ENCODE results near the gene STAM.

Gene STAM

GRCh38 chr10:17643755-17644484 lies at the start of gene STAM:
Gene STAM (plus strand): TSS chr10:17644151. CDS start chr10:17644340, 189 bp downstream.
- H3K4me3 ChIP-seq (ENCODE audit: low read depth, low read length): peak within 1 kb of the TSS; percentile 92
- no peak for TF ChIP-seq CTCF (IDR thresholded peaks at IDR 0.05; ENCODE audit: borderline replicate concordance, insufficient read depth, low read depth, low read length)

- H3K4me3 ChIP-seq (ENCODE audit: low read depth, low read length): no peak overlapping the region
- TF ChIP-seq CTCF (IDR thresholded peaks at IDR 0.05; ENCODE audit: borderline replicate concordance, insufficient read depth, low read depth, low read length): no peak
Observed at GRCh38 chr10:17597386-17597785, 46.6 kb upstream of the STAM start.

- TF ChIP-seq CTCF (IDR thresholded peaks at IDR 0.05; ENCODE audit: borderline replicate concordance, insufficient read depth, low read depth, low read length): no peak
- H3K4me3 ChIP-seq (ENCODE audit: low read depth, low read length): no peak overlapping the region
Observed at GRCh38 chr10:17599089-17599488, 44.9 kb upstream of the STAM start.

GRCh38 chr10:17605936-17606335 lies 38.0 kb upstream of the STAM start:
- TF ChIP-seq CTCF (IDR thresholded peaks at IDR 0.05; ENCODE audit: borderline replicate concordance, insufficient read depth, low read depth, low read length): no peak
- H3K4me3 ChIP-seq (ENCODE audit: low read depth, low read length): no peak overlapping the region

GRCh38 chr10:17606547-17607040 lies 37.4 kb upstream of the STAM start:
- no peak for TF ChIP-seq CTCF (IDR thresholded peaks at IDR 0.05; ENCODE audit: borderline replicate concordance, insufficient read depth, low read depth, low read length)

GRCh38 chr10:17607060-17607459 lies 36.9 kb upstream of the STAM start:
- H3K4me3 ChIP-seq (ENCODE audit: low read depth, low read length): no peak overlapping the region
- no peak for TF ChIP-seq CTCF (IDR thresholded peaks at IDR 0.05; ENCODE audit: borderline replicate concordance, insufficient read depth, low read depth, low read length)

More at GRCh38 chr10:17606547-17607040, 37.4 kb upstream of the STAM start:
- H3K4me3 ChIP-seq (ENCODE audit: low read depth, low read length): no peak overlapping the region
